ENCODE measurements around the gene TAF9B. TPM values are rescaled to one million over a fixed set of nuclear protein-coding genes. Genes with fewer than 3 reads are reported as not detected.
A peak's percentile ranks its signal among the peaks of the same experiment; 100 is the strongest.

The TAF9B gene
- total RNA-seq, 4 donors from 2014 or later = 2.6 to 13.2 (median 6.6) TPM

- intact Hi-C loops (cut with DNase I; ENCODE audit: low total_unique reads) (no loop called here), in situ Hi-C loops (cut with MboI; ENCODE audit: low pct_ligation_motif_present in 1 of 4, low pct_unique_long_range_greater_than_20kb in 1 of 4, low sequenced_read_pairs in 3 of 4) (loop anchor here in 1 of 4 donors (25.0 kb wide), 1 partner anchor 206 kb away; the partner anchor contains the start of gene ATP7A)
- Histone ChIP-seq H3K27me3 (no peaks in the 10 kb centered on the region), H3K4me3 (no peak overlapping the region), H3K36me3 (peaks cover 0 to 15% (median 4%) of the 10 kb centered on the region in 4 donors), H3K9me3 (no peaks in the 10 kb centered on the region), H3K4me1 (no peaks in the 10 kb centered on the region), H3K27ac (no peak overlapping the region)
- no peak for TF ChIP-seq POLR2AphosphoS5 (IDR thresholded peaks at IDR 0.05)
- no peak for TF ChIP-seq EP300 (IDR thresholded peaks at IDR 0.05; ENCODE audit: low read depth)
- no peak for TF ChIP-seq POLR2A (IDR thresholded peaks at IDR 0.05)
- TF ChIP-seq, protein P1, sequence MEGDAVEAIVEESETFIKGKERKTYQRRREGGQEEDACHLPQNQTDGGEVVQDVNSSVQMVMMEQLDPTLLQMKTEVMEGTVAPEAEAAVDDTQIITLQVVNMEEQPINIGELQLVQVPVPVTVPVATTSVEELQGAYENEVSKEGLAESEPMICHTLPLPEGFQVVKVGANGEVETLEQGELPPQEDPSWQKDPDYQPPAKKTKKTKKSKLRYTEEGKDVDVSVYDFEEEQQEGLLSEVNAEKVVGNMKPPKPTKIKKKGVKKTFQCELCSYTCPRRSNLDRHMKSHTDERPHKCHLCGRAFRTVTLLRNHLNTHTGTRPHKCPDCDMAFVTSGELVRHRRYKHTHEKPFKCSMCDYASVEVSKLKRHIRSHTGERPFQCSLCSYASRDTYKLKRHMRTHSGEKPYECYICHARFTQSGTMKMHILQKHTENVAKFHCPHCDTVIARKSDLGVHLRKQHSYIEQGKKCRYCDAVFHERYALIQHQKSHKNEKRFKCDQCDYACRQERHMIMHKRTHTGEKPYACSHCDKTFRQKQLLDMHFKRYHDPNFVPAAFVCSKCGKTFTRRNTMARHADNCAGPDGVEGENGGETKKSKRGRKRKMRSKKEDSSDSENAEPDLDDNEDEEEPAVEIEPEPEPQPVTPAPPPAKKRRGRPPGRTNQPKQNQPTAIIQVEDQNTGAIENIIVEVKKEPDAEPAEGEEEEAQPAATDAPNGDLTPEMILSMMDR (IDR thresholded peaks at IDR 0.05) = no peak
- 82% methylated on average over 1 of the region's 1 CpG; no CpG with 5 or more reads in 1 of the 2 donors for WGBS, 2 donors (ENCODE audit: low coverage in 1 of 2)
- no peak for DNase-seq
Measured at GRCh38 chrX:78118628-78119027, 20.8 kb downstream of the TAF9B start.

DNA sequence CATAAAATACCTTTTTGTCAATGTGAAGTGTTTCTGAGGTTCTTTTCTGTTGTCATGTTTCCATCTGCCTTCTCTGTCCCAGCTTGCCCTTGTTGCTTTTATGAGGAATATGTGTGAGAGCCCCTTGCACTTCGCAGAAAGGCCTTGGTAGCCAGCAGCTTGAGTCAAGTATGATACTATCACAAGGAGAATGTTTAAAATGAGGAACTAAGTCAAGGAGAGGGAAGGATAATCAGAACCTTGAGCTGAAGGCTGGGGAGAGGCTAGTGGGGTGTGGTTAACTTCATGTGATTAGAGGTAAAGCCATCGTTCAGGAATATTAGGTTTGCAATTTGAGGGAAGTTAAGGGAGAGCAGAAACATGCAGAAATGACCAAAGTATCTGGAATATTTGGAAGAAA, 22.7 kb downstream of the TAF9B start:
- Histone ChIP-seq H3K27me3 (no peaks in the 10 kb centered on the region), H3K4me1 (no peaks in the 10 kb centered on the region), H3K9me3 (no peaks in the 10 kb centered on the region), H3K4me3 (no peak overlapping the region), H3K27ac (no peak overlapping the region), H3K36me3 (peaks cover 0 to 15% (median 4%) of the 10 kb centered on the region in 4 donors)
- TF ChIP-seq, protein P1 (IDR thresholded peaks at IDR 0.05) = no peak
- no peak for DNase-seq
- in situ Hi-C loops (cut with MboI; ENCODE audit: low pct_ligation_motif_present in 1 of 4, low pct_unique_long_range_greater_than_20kb in 1 of 4, low sequenced_read_pairs in 3 of 4) (loop anchor here in 1 of 4 donors (25.0 kb wide), 1 partner anchor 204 kb away; the partner anchor contains the start of gene ATP7A), intact Hi-C loops (cut with DNase I; ENCODE audit: low total_unique reads) (no loop called here)
- 58% methylated on average over 2 of the region's 2 CpGs; no CpG with 5 or more reads in 1 of the 2 donors for WGBS, 2 donors (ENCODE audit: low coverage in 1 of 2)

DNA sequence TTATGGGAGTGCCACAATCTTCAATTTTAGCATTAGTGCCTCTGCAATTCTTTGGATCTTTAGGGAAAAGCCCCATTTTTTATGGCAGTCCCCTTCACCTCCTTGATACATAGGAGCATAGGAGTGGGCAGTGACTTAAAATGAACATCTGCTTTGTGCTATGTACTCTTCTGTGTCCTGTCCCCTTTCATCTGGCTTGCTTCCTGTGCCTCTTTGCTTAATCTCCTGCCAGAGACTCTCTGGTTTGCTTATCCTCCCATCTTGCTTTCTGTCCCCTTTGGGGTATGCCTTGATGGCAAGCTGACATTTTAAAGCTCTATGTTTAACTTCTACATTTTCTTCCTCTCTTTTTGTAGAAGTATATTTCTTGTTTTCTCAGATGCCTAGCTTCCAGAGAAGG, 23.1 kb downstream of the TAF9B start:
- Histone ChIP-seq H3K27me3 (no peaks in the 10 kb centered on the region), H3K4me3 (no peak overlapping the region), H3K9me3 (no peaks in the 10 kb centered on the region), H3K27ac (no peak overlapping the region), H3K36me3 (peaks cover 0 to 15% (median 4%) of the 10 kb centered on the region in 4 donors), H3K4me1 (no peaks in the 10 kb centered on the region)
- no peak for DNase-seq
- intact Hi-C loops (cut with DNase I; ENCODE audit: low total_unique reads) (no loop called here), in situ Hi-C loops (cut with MboI; ENCODE audit: low pct_ligation_motif_present in 1 of 4, low pct_unique_long_range_greater_than_20kb in 1 of 4, low sequenced_read_pairs in 3 of 4) (loop anchor here in 1 of 4 donors (25.0 kb wide), 1 partner anchor 204 kb away; the partner anchor contains the start of gene ATP7A)
- no peak for TF ChIP-seq EP300 (IDR thresholded peaks at IDR 0.05; ENCODE audit: low read depth)
- TF ChIP-seq, protein P1 (IDR thresholded peaks at IDR 0.05) = no peak
- TF ChIP-seq POLR2AphosphoS5 (IDR thresholded peaks at IDR 0.05) = no peak

DNA sequence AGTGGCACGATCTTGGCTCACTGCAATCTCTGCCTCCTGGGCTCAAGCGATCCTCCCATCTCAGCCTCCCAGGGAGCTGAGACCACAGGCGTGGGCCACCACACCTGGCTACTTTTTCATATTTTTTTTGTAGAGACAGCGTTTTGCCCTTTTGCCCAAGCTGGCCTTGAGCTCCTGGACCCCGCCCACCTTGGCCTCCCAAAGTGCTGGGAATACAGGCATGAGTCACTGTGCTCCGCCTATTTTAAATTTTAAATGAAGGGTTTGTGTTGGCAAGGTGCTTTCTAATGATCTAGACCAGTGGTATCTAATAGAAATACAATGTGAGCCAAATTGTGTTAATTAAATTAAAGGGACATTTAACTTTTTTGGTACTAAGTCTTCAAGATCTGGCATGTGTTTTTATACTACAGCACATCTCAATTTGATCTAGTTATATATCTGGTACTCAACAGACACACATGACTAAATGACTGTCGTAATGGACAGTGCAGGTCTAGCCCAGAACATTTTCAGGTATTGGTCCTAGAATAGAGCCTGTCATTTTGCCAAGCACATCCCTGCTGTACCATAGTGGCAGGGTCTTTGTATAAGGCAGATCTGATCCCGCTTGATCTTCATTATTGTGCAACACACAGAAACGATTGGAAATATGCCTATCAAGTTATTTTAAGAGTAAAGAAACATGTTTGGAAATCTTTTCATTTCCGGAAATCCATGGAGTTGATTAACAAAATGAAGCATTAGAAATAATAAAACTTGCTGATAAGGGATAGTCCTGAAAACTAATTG, 28.1 kb downstream of the TAF9B start:
- no peak overlapping the region for H3K27ac ChIP-seq
- peak; percentile 16 for DNase-seq
- H3K27me3 ChIP-seq = no peaks in the 10 kb centered on the region
- H3K9me3 ChIP-seq = no peaks in the 10 kb centered on the region
- intact Hi-C loops (cut with DNase I; ENCODE audit: low total_unique reads) (no loop called here), in situ Hi-C loops (cut with MboI; ENCODE audit: low pct_ligation_motif_present in 1 of 4, low pct_unique_long_range_greater_than_20kb in 1 of 4, low sequenced_read_pairs in 3 of 4) (loop anchor here in 1 of 4 donors (25.0 kb wide), 1 partner anchor 199 kb away; the partner anchor contains the start of gene ATP7A)
- WGBS, 2 donors (ENCODE audit: low coverage in 1 of 2) = 77% methylated on average over 2 to 10 of the region's 10 CpGs
- TF ChIP-seq, protein P1 (IDR thresholded peaks at IDR 0.05) = no peak
- TF ChIP-seq POLR2A (IDR thresholded peaks at IDR 0.05) = no peak
- peaks cover 0 to 26% (median under 1%) of the 10 kb centered on the region in 4 donors for H3K4me1 ChIP-seq
- H3K36me3 ChIP-seq = peaks cover 0 to 7% (median 2%) of the 10 kb centered on the region in 4 donors
- H3K4me3 ChIP-seq = no peak overlapping the region

Data from transverse colon (tissue), 4 donors.